HepG2 (cell line): ENCODE data around the gene MYO7A. TPM values are rescaled to one million over a fixed set of nuclear protein-coding genes. Genes with fewer than 3 reads are reported as not detected.
A peak's percentile ranks its signal among the peaks of the same experiment; 100 is the strongest.

Experiments used
- ARNTL ChIP-seq: sonication (generic); formaldehyde crosslinking; IDR thresholded peaks from 2 replicates; pipeline ENCODE4 v1.4.0; 2020; ENCODE audit warnings: mild to moderate bottlenecking, missing genetic modification reagents
- ELF3 ChIP-seq: IDR thresholded peaks from 2 replicates; pipeline ENCODE4 v1.6.1; 2016; ENCODE audit warnings: missing genetic modification reagents, missing compliant biosample characterization
- ESRRA ChIP-seq: sonication (generic); formaldehyde crosslinking; IDR thresholded peaks from 2 replicates; pipeline ENCODE4 v1.5.1; 2020; ENCODE audit warnings: mild to moderate bottlenecking, low read depth, missing genetic modification reagents
- FOXA1 ChIP-seq, 2 experiments: fragments of 450-650 bp in 1 of 2; sonication (generic) in 1 of 2; formaldehyde crosslinking in 1 of 2; IDR thresholded peaks; 2 replicates each; pipeline versions ENCODE4 v1.4.0 to v1.6.1; 2016 to 2020; ENCODE audit warnings: missing genetic modification reagents in 1 of 2
- HMG20B ChIP-seq: conservative IDR thresholded peaks from 2 replicates; pipeline ENCODE4 v1.6.1; 2016; ENCODE audit warnings: missing genetic modification reagents, missing compliant biosample characterization
- MIER2 ChIP-seq: IDR thresholded peaks from 2 replicates; pipeline ENCODE4 v1.6.1; 2016; ENCODE audit warnings: missing biosample characterization, missing genetic modification reagents
- NFATC3 ChIP-seq: sonication (generic); formaldehyde crosslinking; IDR thresholded peaks from 2 replicates; pipeline ENCODE4 v1.5.1; 2020; ENCODE audit warnings: mild to moderate bottlenecking, missing genetic modification reagents
- PHF20 ChIP-seq: sonication (generic); formaldehyde crosslinking; IDR thresholded peaks from 2 replicates; pipeline ENCODE4 v1.5.0; 2020; ENCODE audit warnings: mild to moderate bottlenecking, missing genetic modification reagents
- PHF21A ChIP-seq: sonication (generic); formaldehyde crosslinking; IDR thresholded peaks from 2 replicates; pipeline ENCODE4 v1.5.0; 2020; ENCODE audit warnings: mild to moderate bottlenecking, missing genetic modification reagents
- RNF2 ChIP-seq: fragments of 450-650 bp; conservative IDR thresholded peaks from 2 replicates; pipeline ENCODE4 v1.6.1; 2016; ENCODE audit warnings: low read depth
- RXRB ChIP-seq: IDR thresholded peaks from 2 replicates; pipeline ENCODE4 v1.6.1; 2016; ENCODE audit warnings: borderline replicate concordance, missing genetic modification reagents, missing compliant biosample characterization
- SMAD1 ChIP-seq: sonication (generic); formaldehyde crosslinking; IDR thresholded peaks from 2 replicates; pipeline ENCODE4 v1.4.0; 2020; ENCODE audit warnings: missing genetic modification reagents, low read depth, mild to moderate bottlenecking, borderline replicate concordance
- SRSF1 ChIP-seq: fragments of 200-400 bp; formaldehyde crosslinking; optimal IDR thresholded peaks from 2 replicates; pipeline ENCODE3; 2017; ENCODE audit warnings: mild to moderate bottlenecking, low read depth, low read length, moderate library complexity
- ZNF44 ChIP-seq: sonication (generic); formaldehyde crosslinking; IDR thresholded peaks from 2 replicates; pipeline ENCODE4 v1.5.1; 2020; ENCODE audit warnings: mild to moderate bottlenecking, missing genetic modification reagents
- ZNF446 ChIP-seq: sonication (generic); formaldehyde crosslinking; IDR thresholded peaks from 2 replicates; pipeline ENCODE4 v1.5.0; 2020; ENCODE audit warnings: mild to moderate bottlenecking, missing genetic modification reagents
- ZNF501 ChIP-seq: sonication (generic); formaldehyde crosslinking; IDR thresholded peaks from 2 replicates; pipeline ENCODE4 v1.5.1; 2020; ENCODE audit warnings: mild to moderate bottlenecking, moderate library complexity, missing genetic modification reagents
- ZNF510 ChIP-seq: sonication (generic); formaldehyde crosslinking; IDR thresholded peaks from 2 replicates; pipeline ENCODE4 v1.4.0; 2020; ENCODE audit warnings: low read depth, mild to moderate bottlenecking, missing genetic modification reagents
- ZNF577 ChIP-seq: sonication (generic); formaldehyde crosslinking; IDR thresholded peaks from 2 replicates; pipeline ENCODE4 v1.4.0; 2020; ENCODE audit warnings: mild to moderate bottlenecking, low read depth, missing genetic modification reagents, borderline replicate concordance
- ZNF720 ChIP-seq: sonication (generic); formaldehyde crosslinking; IDR thresholded peaks from 2 replicates; pipeline ENCODE4 v1.4.0; 2020; ENCODE audit warnings: missing genetic modification reagents
- ZNF792 ChIP-seq: IDR thresholded peaks from 2 replicates; pipeline ENCODE4 v1.6.1; 2016
- polyA plus RNA-seq, 8 experiments: library from polyadenylated mRNA; depleted of rRNA in 3 of 8; stranded (reverse) in 7 of 8; unstranded in 1 of 8; fragments of >200 nt; fragmentation: Illumina TruSeq in 4 of 8; extraction: Trizol in 4 of 8; gene quantifications; 2 replicates each; pipeline versions ENCODE4 v1.2.1 to v1.2.3, GENCODE V29; 2011 to 2016; ENCODE audit warnings: low read depth in 4 of 8, missing spikeins in 1 of 8, mixed read lengths in 1 of 8; ENCODE audit not compliant: insufficient read depth in 1 of 8
- total RNA-seq, 5 experiments: library from RNA; depleted of rRNA; stranded (reverse); fragments of >200 nt; fragmentation: Illumina TruSeq; extraction: Trizol; gene quantifications; 2 replicates each; pipeline ENCODE4 v1.2.3, GENCODE V29; 2016; ENCODE audit warnings: low read depth in 1 of 5
- TF ChIP-seq, protein P1 (sequence below): sonication (generic); formaldehyde crosslinking; IDR thresholded peaks from 2 replicates; pipeline ENCODE4 v1.5.0; 2020; ENCODE audit warnings: mild to moderate bottlenecking, missing genetic modification reagents
- TF ChIP-seq, protein P2 (sequence below): sonication (generic); formaldehyde crosslinking; conservative IDR thresholded peaks from 2 replicates; pipeline ENCODE4 v1.8.0; 2022; ENCODE audit warnings: low read depth, missing genetic modification reagents
- TF ChIP-seq, protein P3 (sequence below): sonication (generic); formaldehyde crosslinking; IDR thresholded peaks from 2 replicates; pipeline ENCODE4 v1.5.0; 2020; ENCODE audit warnings: missing genetic modification reagents, mild to moderate bottlenecking, borderline replicate concordance
- TF ChIP-seq, protein P4 (sequence below), 2 experiments: fragments of 450-650 bp in 1 of 2; sonication (generic) in 1 of 2; formaldehyde crosslinking; IDR thresholded peaks; 2 replicates each; pipeline versions ENCODE4 v1.5.0 to v1.8.0; 2020 to 2022; ENCODE audit warnings: mild to moderate bottlenecking in 1 of 2, missing genetic modification reagents in 1 of 2

Gene MYO7A
- total and polyA plus RNA-seq, 2 of the 13 experiments (the other 11 are each of a cell fraction or from before 2014, with no cell fraction given), result 7.5 to 10.0 TPM

DNA sequence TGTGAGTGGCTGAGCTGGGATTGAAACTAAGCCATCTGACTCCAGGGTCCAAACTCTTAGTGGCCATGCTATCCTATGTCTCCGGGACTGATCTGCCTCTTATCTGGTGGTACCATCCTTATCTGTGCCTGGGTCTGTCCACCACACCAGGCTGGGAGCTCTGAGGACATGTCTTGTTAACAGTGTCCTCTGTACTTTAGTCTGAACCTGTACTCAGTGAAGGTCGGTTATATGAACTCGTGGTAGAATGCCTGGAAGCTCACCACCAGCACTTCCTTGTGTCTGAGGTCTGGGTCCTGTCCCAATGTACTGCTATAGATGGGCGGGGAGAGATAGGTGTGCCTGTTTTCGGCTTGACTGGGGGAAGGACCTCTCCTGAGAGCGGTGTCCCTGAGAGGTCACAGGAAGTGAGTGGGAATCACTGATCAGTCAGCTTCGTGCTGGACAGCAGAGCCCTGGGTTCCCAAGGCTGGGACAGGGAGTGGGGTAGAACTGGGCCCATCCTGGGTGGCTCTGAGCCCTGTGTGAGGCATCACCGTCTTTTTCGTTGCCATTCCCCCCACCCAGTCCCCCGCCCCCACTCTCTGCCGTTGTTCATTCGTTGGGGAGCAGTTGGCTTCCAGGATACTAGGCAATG is 8.9 kb downstream of the MYO7A start (continued):
- peak; percentile 80 for TF ChIP-seq ELF3
- TF ChIP-seq ZNF577 (CRISPR knock-in tag), result no peak
- no peak for TF ChIP-seq RNF2
- TF ChIP-seq ESRRA (CRISPR knock-in tag), result peak; percentile 92
- no peak for TF ChIP-seq MIER2
- peak; percentile 29; the same call in 1 of the 2 replicates for TF ChIP-seq ARNTL (CRISPR knock-in tag)
- no peak for TF ChIP-seq ZNF792
- TF ChIP-seq SRSF1, result no peak
- TF ChIP-seq, protein P1, sequence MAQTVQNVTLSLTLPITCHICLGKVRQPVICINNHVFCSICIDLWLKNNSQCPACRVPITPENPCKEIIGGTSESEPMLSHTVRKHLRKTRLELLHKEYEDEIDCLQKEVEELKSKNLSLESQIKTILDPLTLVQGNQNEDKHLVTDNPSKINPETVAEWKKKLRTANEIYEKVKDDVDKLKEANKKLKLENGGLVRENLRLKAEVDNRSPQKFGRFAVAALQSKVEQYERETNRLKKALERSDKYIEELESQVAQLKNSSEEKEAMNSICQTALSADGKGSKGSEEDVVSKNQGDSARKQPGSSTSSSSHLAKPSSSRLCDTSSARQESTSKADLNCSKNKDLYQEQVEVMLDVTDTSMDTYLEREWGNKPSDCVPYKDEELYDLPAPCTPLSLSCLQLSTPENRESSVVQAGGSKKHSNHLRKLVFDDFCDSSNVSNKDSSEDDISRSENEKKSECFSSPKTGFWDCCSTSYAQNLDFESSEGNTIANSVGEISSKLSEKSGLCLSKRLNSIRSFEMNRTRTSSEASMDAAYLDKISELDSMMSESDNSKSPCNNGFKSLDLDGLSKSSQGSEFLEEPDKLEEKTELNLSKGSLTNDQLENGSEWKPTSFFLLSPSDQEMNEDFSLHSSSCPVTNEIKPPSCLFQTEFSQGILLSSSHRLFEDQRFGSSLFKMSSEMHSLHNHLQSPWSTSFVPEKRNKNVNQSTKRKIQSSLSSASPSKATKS (CRISPR knock-in tag), result no peak
- no peak for TF ChIP-seq HMG20B (CRISPR knock-in tag)
- no peak for TF ChIP-seq ZNF446 (CRISPR knock-in tag)
- TF ChIP-seq FOXA1 (IDR thresholded peaks at IDR 0.05), result no peak
- TF ChIP-seq FOXA1 (CRISPR knock-in tag; IDR thresholded peaks at IDR 0.05), result no peak
- peak; percentile 25; the same call in 1 of the 2 replicates for TF ChIP-seq RXRB
- TF ChIP-seq, protein P2, sequence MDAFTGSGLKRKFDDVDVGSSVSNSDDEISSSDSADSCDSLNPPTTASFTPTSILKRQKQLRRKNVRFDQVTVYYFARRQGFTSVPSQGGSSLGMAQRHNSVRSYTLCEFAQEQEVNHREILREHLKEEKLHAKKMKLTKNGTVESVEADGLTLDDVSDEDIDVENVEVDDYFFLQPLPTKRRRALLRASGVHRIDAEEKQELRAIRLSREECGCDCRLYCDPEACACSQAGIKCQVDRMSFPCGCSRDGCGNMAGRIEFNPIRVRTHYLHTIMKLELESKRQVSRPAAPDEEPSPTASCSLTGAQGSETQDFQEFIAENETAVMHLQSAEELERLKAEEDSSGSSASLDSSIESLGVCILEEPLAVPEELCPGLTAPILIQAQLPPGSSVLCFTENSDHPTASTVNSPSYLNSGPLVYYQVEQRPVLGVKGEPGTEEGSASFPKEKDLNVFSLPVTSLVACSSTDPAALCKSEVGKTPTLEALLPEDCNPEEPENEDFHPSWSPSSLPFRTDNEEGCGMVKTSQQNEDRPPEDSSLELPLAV (CRISPR knock-in tag), result no peak
- no peak for TF ChIP-seq NFATC3 (CRISPR knock-in tag)
- TF ChIP-seq, protein P3, sequence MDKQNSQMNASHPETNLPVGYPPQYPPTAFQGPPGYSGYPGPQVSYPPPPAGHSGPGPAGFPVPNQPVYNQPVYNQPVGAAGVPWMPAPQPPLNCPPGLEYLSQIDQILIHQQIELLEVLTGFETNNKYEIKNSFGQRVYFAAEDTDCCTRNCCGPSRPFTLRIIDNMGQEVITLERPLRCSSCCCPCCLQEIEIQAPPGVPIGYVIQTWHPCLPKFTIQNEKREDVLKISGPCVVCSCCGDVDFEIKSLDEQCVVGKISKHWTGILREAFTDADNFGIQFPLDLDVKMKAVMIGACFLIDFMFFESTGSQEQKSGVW (CRISPR knock-in tag), result no peak
- TF ChIP-seq SMAD1 (CRISPR knock-in tag), result no peak
- peak; percentile 53; the same call in 1 of the 2 replicates for TF ChIP-seq ZNF501 (CRISPR knock-in tag)
- TF ChIP-seq ZNF44 (CRISPR knock-in tag), result no peak
- TF ChIP-seq, protein P4, sequence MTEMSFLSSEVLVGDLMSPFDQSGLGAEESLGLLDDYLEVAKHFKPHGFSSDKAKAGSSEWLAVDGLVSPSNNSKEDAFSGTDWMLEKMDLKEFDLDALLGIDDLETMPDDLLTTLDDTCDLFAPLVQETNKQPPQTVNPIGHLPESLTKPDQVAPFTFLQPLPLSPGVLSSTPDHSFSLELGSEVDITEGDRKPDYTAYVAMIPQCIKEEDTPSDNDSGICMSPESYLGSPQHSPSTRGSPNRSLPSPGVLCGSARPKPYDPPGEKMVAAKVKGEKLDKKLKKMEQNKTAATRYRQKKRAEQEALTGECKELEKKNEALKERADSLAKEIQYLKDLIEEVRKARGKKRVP (CRISPR knock-in tag; IDR thresholded peaks at IDR 0.05), result no peak
- TF ChIP-seq PHF21A (CRISPR knock-in tag), result 0 out of 2 replicates have a peak, but pooled peaks have one; percentile 23
- 0 out of 2 replicates have a peak, but pooled peaks have one; percentile 33 for TF ChIP-seq PHF20 (CRISPR knock-in tag)
- no peak for TF ChIP-seq ZNF720
- TF ChIP-seq ZNF510 (CRISPR knock-in tag), result no peak
